ENCODE data around the gene STAT5A.
"Not testable (repeated sequence)": the region's sequence is repeated elsewhere in the genome, so short reads cannot be mapped to it uniquely, and the experiment has no call there.

Gene STAT5A

DNA sequence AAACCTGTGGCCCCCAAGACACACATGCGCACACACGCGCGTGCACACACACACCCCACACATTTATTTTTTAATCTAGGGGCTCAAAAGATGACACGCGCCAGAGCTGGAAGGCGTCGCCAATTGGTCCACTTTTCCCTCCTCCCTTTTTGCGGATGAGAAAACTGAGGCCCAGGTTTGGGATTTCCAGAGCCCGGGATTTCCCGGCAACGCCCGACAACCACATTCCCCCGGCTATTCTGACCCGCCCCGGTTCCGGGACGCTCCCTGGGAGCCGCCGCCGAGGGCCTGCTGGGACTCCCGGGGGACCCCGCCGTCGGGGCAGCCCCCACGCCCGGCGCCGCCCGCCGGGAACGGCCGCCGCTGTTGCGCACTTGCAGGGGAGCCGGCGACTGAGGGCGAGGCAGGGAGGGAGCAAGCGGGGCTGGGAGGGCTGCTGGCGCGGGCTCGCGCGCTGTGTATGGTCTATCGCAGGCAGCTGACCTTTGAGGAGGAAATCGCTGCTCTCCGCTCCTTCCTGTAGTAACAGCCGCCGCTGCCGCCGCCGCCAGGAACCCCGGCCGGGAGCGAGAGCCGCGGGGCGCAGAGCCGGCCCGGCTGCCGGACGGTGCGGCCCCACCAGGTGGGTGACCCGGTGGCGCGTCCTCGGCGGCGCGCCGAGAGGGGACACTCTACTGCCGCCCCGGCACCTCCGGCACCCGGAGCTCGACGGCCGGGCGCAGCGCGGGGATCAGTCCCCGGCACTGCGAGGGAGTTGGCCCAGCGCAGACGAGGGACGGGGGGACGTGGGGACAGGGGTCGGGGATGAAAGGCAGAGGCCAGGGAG, at the start of gene STAT5A:
TSS of gene STAT5A (plus strand) at position 522 of the 826 bp plus-strand sequence. CDS start 914 bp downstream, outside the sequence.
- no peak for DNase-seq

DNA sequence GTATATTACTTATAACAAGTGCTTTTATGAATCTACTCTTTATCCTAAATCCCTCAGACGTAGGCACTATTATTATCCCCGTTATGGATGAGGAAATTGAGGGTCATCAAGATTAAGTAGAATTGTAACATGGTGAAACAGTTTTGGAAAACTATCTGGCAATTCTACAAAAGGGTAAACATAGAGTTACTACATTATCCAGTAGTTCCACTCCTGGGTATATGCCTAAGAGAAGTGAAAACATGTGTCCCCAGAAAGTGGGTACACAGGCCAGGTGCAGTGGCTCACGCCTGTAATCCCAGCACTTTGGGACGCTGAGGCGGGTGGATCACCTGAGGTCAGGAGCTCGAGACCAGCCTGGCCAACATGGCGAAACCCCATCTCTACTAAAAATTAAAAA, 48.7 kb upstream of the STAT5A start:
- DNase-seq = not testable (repeated sequence)

DNA sequence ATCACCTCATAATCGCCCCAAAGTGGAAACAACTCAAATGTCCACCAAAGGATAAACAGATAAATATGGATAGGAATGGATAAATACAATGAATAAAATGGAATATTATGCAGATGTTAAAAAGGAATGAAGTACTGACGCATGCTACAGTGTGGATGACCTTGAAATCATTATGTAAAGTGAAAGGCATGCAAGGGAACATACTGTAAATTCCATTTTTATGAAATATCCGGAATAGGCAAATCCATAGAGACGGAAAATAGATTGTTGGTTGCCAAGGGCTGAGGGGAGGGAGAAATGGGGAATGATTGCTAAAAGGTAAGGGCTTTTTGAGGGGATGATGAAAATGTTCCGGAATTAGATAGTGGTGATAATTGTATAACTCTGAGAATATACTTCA, 48.1 kb upstream of the STAT5A start:
- DNase-seq = no peak

DNA sequence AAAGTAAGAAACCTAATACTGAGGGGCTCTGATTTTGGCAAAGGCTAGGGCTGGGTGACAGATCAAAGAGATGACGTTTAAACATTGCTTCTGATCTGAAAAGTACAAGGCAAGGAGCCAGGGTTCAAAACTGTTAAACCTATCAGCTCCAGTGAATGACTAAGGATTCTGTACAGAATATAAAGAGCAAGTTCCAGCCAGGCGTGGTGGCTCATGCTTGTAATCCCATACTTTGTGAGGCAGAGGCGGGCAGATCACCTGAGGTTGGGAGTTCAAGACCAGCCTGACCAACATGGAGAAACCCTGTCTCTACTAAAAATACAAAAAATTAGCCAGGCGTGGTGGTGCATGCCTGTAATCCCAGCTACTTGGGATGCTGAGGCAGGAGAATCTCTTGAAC, 47.4 kb upstream of the STAT5A start:
- not testable (repeated sequence) for DNase-seq

- no peak for DNase-seq
These were observed 46.4 kb upstream of the STAT5A start for GRCh38 chr17:42241871-42242270.

GRCh38 chr17:42243493-42243982, 44.8 kb upstream of the STAT5A start:
- DNase-seq = no peak

GRCh38 chr17:42244116-42244515, 44.2 kb upstream of the STAT5A start:
- not testable (repeated sequence) for DNase-seq

GRCh38 chr17:42245183-42245582, 43.1 kb upstream of the STAT5A start:
- DNase-seq = not testable (repeated sequence)

DNA sequence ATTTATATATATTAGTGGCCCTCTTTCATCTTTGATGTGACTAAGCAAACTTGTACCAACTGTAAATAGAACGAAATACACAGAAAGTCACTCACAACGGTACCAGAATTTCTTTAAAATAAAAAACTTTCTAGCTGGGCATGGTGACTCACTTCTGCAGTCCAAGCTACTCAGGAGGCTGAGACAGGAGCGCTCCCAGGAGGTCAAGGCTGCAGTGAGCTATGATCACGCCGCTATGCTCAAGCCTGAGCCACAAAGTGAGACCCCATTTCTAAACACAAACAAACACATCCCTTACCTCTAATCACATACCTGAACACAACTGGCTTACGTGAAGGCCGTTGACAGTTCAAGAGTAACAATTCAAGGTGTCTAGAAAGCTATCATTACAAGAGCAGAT, 41.8 kb upstream of the STAT5A start:
- no peak for DNase-seq

GRCh38 chr17:42247734-42248133, 40.6 kb upstream of the STAT5A start:
- no peak for DNase-seq

DNA sequence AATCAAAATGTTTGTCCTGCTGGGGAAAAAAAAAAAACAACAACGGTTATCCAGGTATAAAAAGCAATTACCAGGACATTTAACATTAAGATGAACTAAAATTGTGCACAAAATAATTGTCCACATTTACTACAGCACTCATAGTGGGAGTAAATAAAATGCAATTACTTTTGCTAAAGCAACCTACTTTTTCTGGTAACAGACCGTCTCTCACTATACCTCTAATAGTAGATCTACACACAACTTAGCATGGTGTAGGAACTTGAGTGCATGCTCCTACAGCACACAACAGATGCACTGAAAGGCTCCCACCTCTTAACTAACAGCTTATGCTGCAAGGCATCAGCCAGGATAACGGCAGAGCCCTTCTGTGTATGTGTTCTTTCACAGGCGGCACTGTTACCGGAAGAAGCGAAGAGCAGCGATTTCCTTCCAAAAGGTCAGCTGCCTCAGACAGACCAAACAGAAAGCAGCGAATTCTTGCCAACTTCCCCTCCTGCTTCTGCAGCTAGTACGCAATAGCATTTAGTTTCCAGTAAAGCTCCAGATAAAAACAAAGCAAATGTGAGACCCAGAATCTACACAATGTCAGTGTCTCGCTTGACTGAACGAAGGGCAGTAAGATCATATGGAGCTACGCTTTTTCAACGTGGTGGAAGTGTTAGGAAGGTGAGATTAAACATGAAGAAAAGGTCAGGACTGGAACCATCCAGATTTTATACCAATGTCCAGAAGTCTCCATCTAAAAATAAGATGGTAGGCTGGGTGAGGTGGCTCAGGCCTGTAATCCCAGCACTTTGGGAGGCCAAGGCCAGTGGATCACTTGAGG, 39.7 kb upstream of the STAT5A start:
- peak; percentile 96 for DNase-seq

- no peak for DNase-seq
These were observed 38.4 kb upstream of the STAT5A start for GRCh38 chr17:42249681-42250446.

DNA sequence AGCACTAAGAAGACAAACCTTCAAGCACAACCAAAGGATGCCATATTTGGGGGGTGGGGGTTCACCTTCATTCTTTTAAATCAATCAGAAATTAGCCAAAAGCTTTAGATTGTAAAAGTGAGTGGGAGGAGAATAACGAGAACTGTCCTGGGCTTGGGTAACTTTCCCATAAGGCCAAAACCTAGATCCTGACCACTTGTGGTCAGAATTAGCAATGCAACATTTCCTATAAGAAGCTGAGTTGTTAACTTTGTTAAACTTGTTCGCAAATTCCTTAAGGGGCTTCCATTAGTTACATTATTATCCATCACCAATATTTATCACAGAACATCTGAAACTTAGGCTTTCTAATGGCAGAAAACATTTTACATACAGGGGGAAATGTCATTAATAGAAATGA, 37.2 kb upstream of the STAT5A start:
- no peak for DNase-seq

GRCh38 chr17:42252597-42253550, 35.4 kb upstream of the STAT5A start:
- peak; percentile 87 for DNase-seq

GRCh38 chr17:42253578-42253977, 34.7 kb upstream of the STAT5A start:
- DNase-seq = no peak

- no peak for DNase-seq
These were observed 32.9 kb upstream of the STAT5A start for GRCh38 chr17:42255445-42255844.

GRCh38 chr17:42260318-42260717, 28.0 kb upstream of the STAT5A start:
- DNase-seq = no peak

DNA sequence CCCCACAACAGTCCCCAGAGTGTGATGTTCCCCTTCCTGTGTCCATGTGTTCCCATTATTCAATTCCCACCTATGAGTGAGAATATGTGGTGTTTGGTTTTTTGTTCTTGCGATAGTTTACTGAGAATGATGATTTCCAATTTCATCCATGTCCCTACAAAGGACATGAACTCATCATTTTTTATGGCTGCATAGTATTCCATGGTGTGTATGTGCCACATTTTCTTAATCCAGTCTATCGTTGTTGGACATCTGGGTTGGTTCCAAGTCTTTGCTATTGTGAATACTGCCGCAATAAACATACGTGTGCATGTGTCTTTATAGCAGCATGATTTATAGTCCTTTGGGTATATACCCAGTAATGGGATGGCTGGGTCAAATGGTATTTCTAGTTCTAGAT, 23.9 kb upstream of the STAT5A start:
- DNase-seq = not testable (repeated sequence)

DNA sequence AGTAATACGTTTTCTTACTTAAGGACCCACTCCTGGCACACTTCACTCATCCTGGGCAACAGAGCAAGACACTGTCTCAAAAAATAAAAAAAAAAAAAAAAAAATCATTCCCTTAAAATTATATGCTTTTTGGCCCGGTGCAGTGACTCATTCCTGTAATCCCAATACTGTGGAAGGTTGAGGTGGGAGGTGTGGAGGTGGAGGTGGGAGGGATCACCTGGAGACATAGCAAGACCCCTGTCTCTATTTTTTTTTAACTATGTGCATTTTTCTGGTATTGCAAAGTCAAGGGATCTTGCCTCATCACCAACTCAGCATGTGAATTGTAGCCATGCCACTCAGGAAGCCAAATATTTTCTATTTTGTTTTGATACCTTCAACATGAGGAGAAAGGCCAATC, 21.8 kb upstream of the STAT5A start:
- no peak for DNase-seq

- no peak for DNase-seq
These were observed 21.2 kb upstream of the STAT5A start for GRCh38 chr17:42266918-42267766.

DNA sequence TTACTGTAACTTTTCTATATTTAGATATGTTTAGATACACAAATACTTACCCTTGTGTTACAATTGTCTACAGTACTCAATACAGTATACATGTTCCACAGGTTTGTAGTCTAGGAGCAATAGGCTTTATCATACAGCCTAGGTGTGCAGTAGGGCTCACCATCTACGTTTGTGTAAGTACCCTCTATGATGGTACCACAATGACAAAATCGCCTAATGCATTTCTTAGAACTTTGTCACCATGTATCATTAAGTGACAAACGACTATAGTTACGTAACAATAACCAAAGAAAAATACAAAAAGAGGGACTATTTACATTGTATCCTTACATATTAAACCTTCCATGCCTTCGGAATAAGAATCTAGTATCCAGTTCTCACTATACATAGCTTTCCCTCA, 20.1 kb upstream of the STAT5A start:
- no peak for DNase-seq
